ENCODE measurements around the gene TPMT.

TPMT gene

GRCh38 chr6:18107061-18107460, 47.8 kb downstream of the TPMT start:
- DNase-seq = no peak

- no peak for DNase-seq
Observed at GRCh38 chr6:18102783-18103509, 51.9 kb downstream of the TPMT start.

- no peak for DNase-seq
Observed at GRCh38 chr6:18101873-18102272, 53.0 kb downstream of the TPMT start.

- DNase-seq = no peak
Observed at GRCh38 chr6:18101271-18101670, 53.6 kb downstream of the TPMT start.

- no peak for DNase-seq
Observed at GRCh38 chr6:18100296-18100695, 54.6 kb downstream of the TPMT start.

GRCh38 chr6:18099511-18099910, 55.4 kb downstream of the TPMT start:
- DNase-seq = no peak

- DNase-seq = no peak
Observed at GRCh38 chr6:18096423-18096822, 58.5 kb downstream of the TPMT start.

GRCh38 chr6:18091382-18091781, 63.5 kb downstream of the TPMT start:
- no peak for DNase-seq

GRCh38 chr6:18090349-18090786, 64.5 kb downstream of the TPMT start:
- DNase-seq = no peak

GRCh38 chr6:18088419-18089296, 66.2 kb downstream of the TPMT start:
- no peak for DNase-seq

- no peak for DNase-seq
Observed at GRCh38 chr6:18087396-18088165, 67.3 kb downstream of the TPMT start.

- no peak for DNase-seq
Observed at GRCh38 chr6:18081025-18081668, 73.7 kb downstream of the TPMT start.

GRCh38 chr6:18080544-18080943, 74.3 kb downstream of the TPMT start:
- DNase-seq = no peak

GRCh38 chr6:18078866-18079265, 76.0 kb downstream of the TPMT start:
- DNase-seq = no peak

Measured in GDM1 (cell line).